Measurements from ENCODE around the gene VAV3. TPM values are rescaled to one million over a fixed set of nuclear protein-coding genes. Genes with fewer than 3 reads are reported as not detected.
"Not testable (repeated sequence)": the region's sequence is repeated elsewhere in the genome, so short reads cannot be mapped to it uniquely, and the experiment has no call there.

VAV3 gene
- total RNA-seq, 2 experiments from 2014 or later = 1.2 to 1.3 TPM

DNA sequence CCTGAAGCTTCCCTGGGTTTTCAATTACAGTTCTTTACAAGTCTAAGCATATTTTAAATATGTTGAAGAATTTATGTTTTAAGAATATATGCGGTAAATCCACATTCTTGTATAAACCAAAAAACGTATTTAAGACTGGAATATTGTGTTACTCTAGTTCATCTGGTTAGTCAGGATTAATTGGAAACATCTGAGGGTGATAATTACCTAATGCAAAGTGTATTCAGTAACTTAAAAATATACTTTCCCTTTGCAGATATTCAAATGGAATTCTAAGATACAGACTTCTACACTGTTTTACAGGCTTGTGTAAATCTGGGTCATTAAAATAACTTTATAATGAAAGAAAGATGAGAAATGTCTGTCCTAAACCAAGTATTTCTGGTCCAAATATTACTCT, 302.0 kb downstream of the VAV3 start:
- Mint-ChIP-seq H3K4me3 (no peak overlapping the region), H3K9me3 (no peaks in the 10 kb centered on the region), H3K4me1 (no peaks in the 10 kb centered on the region), H3K27me3 (no peaks in the 10 kb centered on the region), H3K36me3 (ENCODE audit: low read depth) (no peaks in the 10 kb centered on the region), H3K27ac (no peak overlapping the region)
- no peak for DNase-seq
- CTCF ChIA-PET = no interaction called here
- POLR2A ChIA-PET = no interaction called here

DNA sequence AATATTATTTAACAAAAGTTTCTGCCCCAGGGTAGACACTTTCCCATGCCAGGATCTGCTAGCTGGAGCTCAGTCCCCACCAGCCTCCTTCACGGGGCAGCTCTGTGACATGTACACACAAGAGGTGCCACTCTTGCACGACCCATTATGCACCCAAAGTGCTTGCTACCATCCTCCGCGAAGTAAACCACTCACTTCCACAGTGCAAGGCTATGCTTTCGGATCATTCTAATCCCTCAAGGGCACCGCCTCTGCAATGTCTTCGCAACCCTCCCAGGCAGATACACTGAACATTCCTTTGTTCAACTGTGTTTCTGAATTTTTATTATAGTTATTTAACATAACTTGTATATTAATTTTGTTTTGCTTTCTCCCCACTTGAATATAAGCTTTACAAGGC, 303.8 kb downstream of the VAV3 start:
- H3K27ac Mint-ChIP-seq = no peak overlapping the region
- H3K9me3 Mint-ChIP-seq = no peaks in the 10 kb centered on the region
- CTCF ChIA-PET = no interaction called here
- H3K27me3 Mint-ChIP-seq = no peaks in the 10 kb centered on the region
- POLR2A ChIA-PET = no interaction called here
- no peak overlapping the region for H3K4me3 Mint-ChIP-seq
- no peaks in the 10 kb centered on the region for H3K4me1 Mint-ChIP-seq
- no peak for DNase-seq
- H3K36me3 Mint-ChIP-seq (ENCODE audit: low read depth) = no peaks in the 10 kb centered on the region

DNA sequence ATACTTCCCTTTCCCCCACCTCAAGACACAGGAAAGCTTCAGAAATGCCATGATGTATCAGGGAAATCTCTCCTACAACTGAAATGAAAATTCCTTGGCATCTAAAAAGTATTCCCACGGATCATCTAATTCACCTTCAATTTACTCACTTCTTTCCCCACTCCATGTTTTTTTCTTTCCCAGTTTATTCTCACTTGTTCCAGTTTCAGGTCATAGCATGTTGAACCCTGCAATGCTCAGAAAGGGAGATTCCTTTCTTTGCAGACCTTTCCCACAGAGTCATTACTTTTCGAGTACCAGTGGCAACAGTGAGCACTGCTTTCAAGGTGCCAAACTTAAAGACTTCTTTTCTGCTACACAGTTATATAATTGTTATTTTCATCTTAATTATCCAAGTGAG, 305.0 kb downstream of the VAV3 start:
- no peak overlapping the region for H3K27ac Mint-ChIP-seq
- H3K36me3 Mint-ChIP-seq (ENCODE audit: low read depth) = no peaks in the 10 kb centered on the region
- ChIA-PET POLR2A (no interaction called here), CTCF (no interaction called here)
- no peaks in the 10 kb centered on the region for H3K4me1 Mint-ChIP-seq
- H3K27me3 Mint-ChIP-seq = no peaks in the 10 kb centered on the region
- no peak overlapping the region for H3K4me3 Mint-ChIP-seq
- DNase-seq = no peak
- no peaks in the 10 kb centered on the region for H3K9me3 Mint-ChIP-seq

DNA sequence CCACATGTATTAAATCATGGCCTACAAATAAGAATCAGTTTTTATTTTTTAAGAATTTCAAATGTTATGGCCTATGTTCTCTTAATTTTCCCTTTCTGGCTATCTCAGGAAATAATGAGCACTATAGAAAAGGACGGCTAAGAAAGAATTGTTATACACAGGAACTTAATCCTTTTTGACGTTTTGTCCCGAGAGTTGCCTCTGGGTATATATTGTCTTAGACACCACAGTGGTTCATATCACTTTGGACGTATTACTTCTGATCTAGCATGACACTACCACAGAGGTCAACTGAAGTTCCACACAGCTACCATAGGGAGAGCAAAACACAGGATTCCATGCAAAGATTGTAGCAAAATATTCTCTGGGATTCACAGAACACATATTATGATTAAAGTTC, 307.6 kb downstream of the VAV3 start:
- POLR2A ChIA-PET = no interaction called here
- Mint-ChIP-seq H3K4me3 (no peak overlapping the region), H3K27ac (no peak overlapping the region), H3K4me1 (no peaks in the 10 kb centered on the region), H3K36me3 (ENCODE audit: low read depth) (no peaks in the 10 kb centered on the region), H3K9me3 (no peaks in the 10 kb centered on the region), H3K27me3 (no peaks in the 10 kb centered on the region)
- no peak for DNase-seq
- CTCF ChIA-PET = no interaction called here

DNA sequence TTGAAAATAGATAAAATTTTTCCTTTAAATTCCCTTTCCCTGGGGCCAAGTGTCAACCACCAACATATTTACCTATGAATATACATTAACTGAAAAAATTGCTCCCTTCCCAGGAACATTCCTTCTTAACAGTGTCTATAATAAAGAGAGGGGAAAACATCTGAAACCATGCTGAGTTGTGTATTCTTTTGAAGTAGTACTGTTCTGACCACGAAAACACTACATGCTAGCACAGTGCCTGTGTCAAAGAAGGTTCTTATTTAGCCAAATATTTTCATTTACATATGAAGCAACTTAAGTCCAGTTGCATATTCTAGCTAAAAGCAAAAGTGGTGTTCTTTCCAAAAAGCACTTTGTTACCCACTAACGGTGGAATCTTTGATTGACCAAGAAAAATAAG, 311.2 kb downstream of the VAV3 start:
- Mint-ChIP-seq H3K4me3 (no peak overlapping the region), H3K4me1 (no peaks in the 10 kb centered on the region), H3K27me3 (no peaks in the 10 kb centered on the region), H3K9me3 (no peaks in the 10 kb centered on the region), H3K27ac (no peak overlapping the region), H3K36me3 (ENCODE audit: low read depth) (no peaks in the 10 kb centered on the region)
- DNase-seq = no peak
- POLR2A ChIA-PET = no interaction called here
- CTCF ChIA-PET = no interaction called here

DNA sequence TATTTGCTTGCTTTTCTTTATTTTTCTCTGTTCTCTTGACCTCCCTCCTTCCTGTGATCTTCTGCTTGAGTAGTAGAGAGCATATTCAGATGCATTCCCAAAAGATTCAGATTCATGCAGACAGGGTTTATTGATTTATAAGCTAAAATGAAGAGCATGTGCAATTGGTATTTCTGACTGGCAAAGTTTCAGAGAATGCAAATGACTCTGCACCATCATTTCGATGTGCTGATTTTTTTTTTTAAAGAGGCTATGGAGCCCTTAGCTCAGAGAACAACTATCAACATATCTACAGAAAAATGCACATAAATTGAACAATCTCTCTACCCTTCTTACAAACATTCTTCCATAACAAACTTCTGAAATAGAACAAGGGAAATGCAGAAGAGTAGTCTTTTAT, 312.0 kb downstream of the VAV3 start:
- Mint-ChIP-seq H3K9me3 (no peaks in the 10 kb centered on the region), H3K27ac (no peak overlapping the region), H3K4me3 (no peak overlapping the region), H3K4me1 (no peaks in the 10 kb centered on the region), H3K36me3 (ENCODE audit: low read depth) (no peaks in the 10 kb centered on the region), H3K27me3 (no peaks in the 10 kb centered on the region)
- ChIA-PET CTCF (no interaction called here), POLR2A (no interaction called here)
- no peak for DNase-seq

DNA sequence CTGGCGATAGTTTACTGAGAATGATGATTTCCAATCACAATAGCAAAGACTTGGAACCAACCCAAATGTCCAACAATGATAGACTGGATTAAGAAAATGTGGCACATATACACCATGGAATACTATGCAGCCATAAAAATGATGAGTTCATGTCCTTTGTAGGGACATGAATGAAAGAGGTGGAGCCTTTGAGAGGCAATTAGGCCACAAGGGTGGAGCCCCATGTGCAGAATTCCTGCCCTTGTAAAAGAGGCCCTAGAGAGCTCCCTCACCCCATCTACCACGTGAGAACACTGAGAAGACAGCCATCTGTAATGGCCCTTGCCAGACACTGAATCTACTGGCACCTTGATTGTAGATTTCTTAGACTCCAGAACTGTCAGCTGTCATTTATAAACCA, 314.2 kb downstream of the VAV3 start:
- H3K4me1 Mint-ChIP-seq; H3K36me3 Mint-ChIP-seq (ENCODE audit: low read depth); H3K27ac Mint-ChIP-seq; CTCF ChIA-PET; H3K4me3 Mint-ChIP-seq; H3K9me3 Mint-ChIP-seq; H3K27me3 Mint-ChIP-seq; DNase-seq; POLR2A ChIA-PET: not testable (repeated sequence)

DNA sequence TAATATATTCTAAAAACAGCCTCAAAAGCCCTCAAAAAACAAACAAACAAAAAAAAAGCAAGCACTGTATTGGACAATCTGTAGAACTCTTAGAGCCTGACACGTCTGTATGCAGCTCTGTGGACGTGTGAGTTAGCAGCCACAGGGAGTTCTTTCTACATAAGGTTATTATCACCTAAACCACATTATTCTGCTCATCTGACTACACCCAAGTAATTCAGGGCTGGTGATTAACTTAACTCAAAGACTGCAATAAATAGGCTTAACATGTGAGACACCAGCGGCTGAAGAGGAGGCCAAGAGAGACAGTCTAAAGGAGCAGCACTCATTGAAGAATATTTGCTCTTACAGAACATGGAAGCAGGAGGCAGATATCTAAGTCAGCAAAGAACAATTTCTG, 316.0 kb downstream of the VAV3 start:
- DNase-seq = no peak
- no peak overlapping the region for H3K4me3 Mint-ChIP-seq
- no peaks in the 10 kb centered on the region for H3K27me3 Mint-ChIP-seq
- H3K9me3 Mint-ChIP-seq = no peaks in the 10 kb centered on the region
- CTCF ChIA-PET = no interaction called here
- no peaks in the 10 kb centered on the region for H3K4me1 Mint-ChIP-seq
- H3K27ac Mint-ChIP-seq = no peak overlapping the region
- H3K36me3 Mint-ChIP-seq (ENCODE audit: low read depth) = no peaks in the 10 kb centered on the region
- POLR2A ChIA-PET = no interaction called here

DNA sequence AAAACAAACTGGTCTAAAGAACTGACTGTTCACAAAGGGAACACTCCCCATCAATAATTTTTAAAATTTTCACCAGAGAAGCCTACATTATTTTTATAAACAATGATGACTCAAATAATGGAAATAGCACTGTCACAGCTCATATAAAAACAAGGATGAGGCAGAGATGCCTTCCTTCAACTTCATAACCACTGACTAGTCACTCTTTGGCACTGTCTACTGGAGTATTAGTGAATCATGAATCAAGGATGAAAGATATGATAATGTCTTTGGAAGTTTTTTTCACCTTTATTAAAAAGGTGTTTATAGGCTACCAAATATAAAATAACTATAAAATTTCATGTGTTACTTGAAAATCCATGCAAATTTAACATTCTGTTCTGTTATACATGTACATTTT, 316.9 kb downstream of the VAV3 start:
- no peaks in the 10 kb centered on the region for H3K9me3 Mint-ChIP-seq
- no peak for DNase-seq
- CTCF ChIA-PET = no interaction called here
- no peak overlapping the region for H3K27ac Mint-ChIP-seq
- H3K4me3 Mint-ChIP-seq = no peak overlapping the region
- POLR2A ChIA-PET = no interaction called here
- no peaks in the 10 kb centered on the region for H3K36me3 Mint-ChIP-seq (ENCODE audit: low read depth)
- H3K4me1 Mint-ChIP-seq = no peaks in the 10 kb centered on the region
- no peaks in the 10 kb centered on the region for H3K27me3 Mint-ChIP-seq

DNA sequence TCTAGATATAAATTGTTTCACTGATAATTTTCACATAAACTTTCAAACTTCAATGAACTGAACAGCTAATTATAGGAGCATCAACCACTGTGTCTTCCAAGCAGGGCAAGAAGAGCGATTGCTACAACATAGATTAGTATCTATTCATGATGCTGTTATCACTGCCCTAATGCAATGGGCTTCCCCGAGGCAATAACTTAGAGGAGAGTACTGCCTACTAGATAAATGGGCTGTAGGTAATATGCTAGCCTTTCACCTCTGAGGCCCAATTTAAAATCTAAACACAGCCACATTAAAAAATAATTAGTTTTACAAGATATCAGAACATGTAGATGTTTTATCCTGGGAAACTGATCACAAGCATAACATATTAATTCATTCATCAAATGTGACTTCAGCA, 318.0 kb downstream of the VAV3 start:
- no peaks in the 10 kb centered on the region for H3K27me3 Mint-ChIP-seq
- H3K4me1 Mint-ChIP-seq = no peaks in the 10 kb centered on the region
- CTCF ChIA-PET = no interaction called here
- no peak overlapping the region for H3K27ac Mint-ChIP-seq
- no peaks in the 10 kb centered on the region for H3K36me3 Mint-ChIP-seq (ENCODE audit: low read depth)
- POLR2A ChIA-PET = no interaction called here
- H3K9me3 Mint-ChIP-seq = no peaks in the 10 kb centered on the region
- DNase-seq = no peak
- no peak overlapping the region for H3K4me3 Mint-ChIP-seq

DNA sequence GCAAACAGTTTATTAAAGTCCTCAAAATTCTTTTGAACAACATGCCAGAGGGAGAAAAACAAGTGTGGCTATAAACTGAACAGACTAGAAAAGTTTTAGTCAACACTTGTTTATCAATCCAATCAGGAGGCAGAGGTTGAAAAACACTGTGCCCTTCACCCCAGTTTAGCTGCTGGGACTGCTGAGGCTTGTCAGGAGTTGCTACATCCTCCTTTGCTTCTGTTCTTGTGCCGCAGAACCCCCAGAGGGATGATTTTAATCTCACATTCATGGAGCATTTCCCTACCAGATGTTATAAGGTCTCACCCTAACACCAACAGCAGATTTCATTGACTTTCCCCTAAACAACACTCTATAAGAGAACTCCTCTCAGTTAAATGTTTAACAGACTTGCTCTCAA, 321.2 kb downstream of the VAV3 start:
- no peak overlapping the region for H3K27ac Mint-ChIP-seq
- H3K9me3 Mint-ChIP-seq = no peaks in the 10 kb centered on the region
- H3K36me3 Mint-ChIP-seq (ENCODE audit: low read depth) = no peaks in the 10 kb centered on the region
- no peaks in the 10 kb centered on the region for H3K27me3 Mint-ChIP-seq
- H3K4me3 Mint-ChIP-seq = no peak overlapping the region
- POLR2A ChIA-PET = no interaction called here
- CTCF ChIA-PET = no interaction called here
- DNase-seq = no peak
- no peaks in the 10 kb centered on the region for H3K4me1 Mint-ChIP-seq

DNA sequence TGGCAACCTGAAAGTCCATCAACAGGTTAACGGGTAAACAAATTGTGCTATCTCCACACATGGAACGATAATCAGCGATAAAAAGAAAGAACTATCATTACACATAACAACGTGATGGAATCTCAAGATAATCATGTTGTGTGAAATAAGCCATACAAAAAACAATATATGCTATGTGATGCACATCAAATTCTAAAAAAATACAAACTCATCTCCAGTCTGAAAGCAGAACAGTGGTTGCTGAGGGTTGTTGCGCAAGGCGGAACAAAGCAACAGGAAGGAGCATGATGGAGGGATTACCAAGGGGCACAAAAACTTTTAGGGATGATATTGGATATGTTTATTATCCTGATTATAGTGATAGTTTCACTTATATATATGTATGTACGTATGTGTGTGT, 324.8 kb downstream of the VAV3 start:
- H3K27ac Mint-ChIP-seq = no peak overlapping the region
- ChIA-PET POLR2A (no interaction called here), CTCF (no interaction called here)
- H3K4me3 Mint-ChIP-seq = no peak overlapping the region
- no peaks in the 10 kb centered on the region for H3K9me3 Mint-ChIP-seq
- no peaks in the 10 kb centered on the region for H3K4me1 Mint-ChIP-seq
- H3K36me3 Mint-ChIP-seq (ENCODE audit: low read depth) = no peaks in the 10 kb centered on the region
- no peak for DNase-seq
- H3K27me3 Mint-ChIP-seq = no peaks in the 10 kb centered on the region

DNA sequence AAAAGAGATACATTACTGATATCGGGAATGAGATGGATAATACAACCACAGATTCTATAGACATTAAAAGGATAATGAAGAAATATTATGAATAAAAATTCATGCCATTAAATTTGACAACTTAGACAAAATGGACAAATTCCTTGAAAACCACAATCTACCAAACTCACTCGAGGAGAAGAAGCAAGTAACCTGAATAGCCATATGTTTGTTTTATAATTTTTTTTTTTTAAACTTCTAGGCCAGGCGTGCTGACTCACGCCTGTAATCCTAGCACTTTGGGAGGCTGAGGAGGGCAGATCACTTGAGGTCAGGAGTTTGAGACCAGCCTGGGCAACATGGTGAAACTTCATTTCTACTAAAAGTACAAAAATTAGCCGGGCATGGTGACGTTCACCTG, 327.9 kb downstream of the VAV3 start:
- no peaks in the 10 kb centered on the region for H3K9me3 Mint-ChIP-seq
- ChIA-PET CTCF (no interaction called here), POLR2A (no interaction called here)
- H3K4me3 Mint-ChIP-seq = no peak overlapping the region
- no peaks in the 10 kb centered on the region for H3K27me3 Mint-ChIP-seq
- no peaks in the 10 kb centered on the region for H3K4me1 Mint-ChIP-seq
- DNase-seq = no peak
- no peaks in the 10 kb centered on the region for H3K36me3 Mint-ChIP-seq (ENCODE audit: low read depth)
- no peak overlapping the region for H3K27ac Mint-ChIP-seq

DNA sequence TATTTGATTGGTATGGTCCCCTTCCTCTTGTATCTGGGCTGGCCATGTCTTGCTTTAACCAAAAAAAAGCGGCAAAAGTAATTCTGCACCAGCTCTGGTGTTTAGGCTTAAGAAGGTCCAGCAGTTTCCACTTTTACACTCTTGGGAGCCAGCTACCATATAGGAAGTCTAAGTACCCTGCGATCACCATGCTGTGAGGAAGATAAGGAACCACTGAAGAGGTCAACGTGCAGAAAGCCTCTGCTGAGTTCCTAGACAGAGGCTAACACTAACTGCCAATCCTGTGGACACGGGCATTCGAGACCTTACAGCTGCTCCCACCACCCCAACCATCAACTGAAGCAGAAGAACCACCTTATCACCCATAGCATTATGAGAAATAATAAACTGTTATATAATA, 331.4 kb downstream of the VAV3 start:
- DNase-seq = no peak
- ChIA-PET CTCF (no interaction called here), POLR2A (no interaction called here)
- Mint-ChIP-seq H3K36me3 (ENCODE audit: low read depth) (no peaks in the 10 kb centered on the region), H3K27ac (no peak overlapping the region), H3K9me3 (no peaks in the 10 kb centered on the region), H3K27me3 (no peaks in the 10 kb centered on the region), H3K4me1 (no peaks in the 10 kb centered on the region), H3K4me3 (no peak overlapping the region)

DNA sequence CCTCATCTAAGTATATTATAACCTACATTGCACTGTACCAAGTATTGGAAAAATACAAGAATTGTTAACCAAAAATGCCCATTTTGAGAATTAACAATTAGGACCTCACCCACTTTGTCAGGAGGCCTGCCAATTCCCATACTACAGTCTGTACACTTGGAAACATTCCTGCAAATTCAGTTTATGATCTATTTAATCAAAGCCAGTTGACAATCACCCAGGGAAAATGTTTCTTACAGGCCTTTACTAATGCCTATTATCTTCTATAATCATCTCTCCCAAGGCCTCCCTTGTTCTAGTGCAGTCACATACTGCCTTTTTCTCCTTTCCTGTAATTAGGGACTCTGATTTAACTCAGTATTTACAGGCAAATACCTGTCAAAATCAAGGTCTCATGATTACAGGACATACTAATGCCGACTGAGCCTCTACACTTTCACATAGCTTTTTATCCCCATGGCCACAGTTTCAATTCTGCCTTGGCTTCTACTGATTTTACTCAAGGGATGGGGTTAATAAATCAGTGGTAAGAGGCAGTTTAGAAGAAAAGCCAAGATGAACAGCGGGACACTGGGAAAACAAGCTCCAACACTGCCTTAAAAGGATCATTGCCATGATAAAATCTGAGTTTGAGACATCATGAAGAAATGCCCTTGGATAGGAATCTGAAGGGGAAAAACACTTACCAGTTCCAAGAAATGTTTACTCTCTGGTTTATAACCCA, 338.7 kb downstream of the VAV3 start:
- no peak overlapping the region for H3K27ac Mint-ChIP-seq
- DNase-seq = no peak
- H3K27me3 Mint-ChIP-seq = no peaks in the 10 kb centered on the region
- ChIA-PET CTCF (no interaction called here), POLR2A (no interaction called here)
- no peaks in the 10 kb centered on the region for H3K36me3 Mint-ChIP-seq (ENCODE audit: low read depth)
- no peak overlapping the region for H3K4me3 Mint-ChIP-seq
- no peaks in the 10 kb centered on the region for H3K9me3 Mint-ChIP-seq
- peaks cover 7% of the 10 kb centered on the region for H3K4me1 Mint-ChIP-seq
